K562 (cell line): ENCODE measurements around the gene SLAMF6. TPM values are rescaled to one million over a fixed set of nuclear protein-coding genes. Genes with fewer than 3 reads are reported as not detected.

Experiments used
- ATAC-seq: fragments of 200-7000 bp; cut with Tn5 transposase; 3 replicates; pipeline ENCODE4 v1.9.1; 2020; ENCODE audit warnings: moderate library complexity
- BruUV-seq: library from RNA; stranded (reverse); fragments of 400-500 nt; replicated peaks from 2 replicates; lab custom pipeline; 2021; lab: Mats Ljungman, UMichigan
- CTCF ChIA-PET: fragments of 300-600 bp; formaldehyde crosslinking; extraction: SDS; loops from one replicate; lab custom pipeline; 2021; ENCODE audit warnings: low intra/inter-chr PET ratio; lab: Yijun Ruan, JAX
- POLR2A ChIA-PET: fragments of 300-600, 350-650 bp; sonication (Branson Sonifier 250); formaldehyde crosslinking; extraction: SDS; loops from one replicate; lab custom pipeline; 2021; ENCODE audit warnings: antibody characterized with exemption, inconsistent platforms; lab: Yijun Ruan, JAX
- DNase-seq, 4 experiments: peaks; one replicate each; pipeline versions ENCODE4 v3.0.0 to v3.0.0-alpha.2; 2011 to 2018; ENCODE audit warnings: low spot score in 3 of 4, mixed read lengths in 3 of 4; ENCODE audit errors: extremely low read depth in 1 of 4
- FAIRE-seq: peaks from 2 replicates; lab custom pipeline; 2011; peaks lifted over from hg19 to GRCh38; lab: Jason Lieb, UNC
- H2AFZ ChIP-seq: 2 replicates; pipeline ENCODE4 v1.6.0; 2011; ENCODE audit warnings: low read depth, low read length, control low read depth, inconsistent platforms
- H3K27ac ChIP-seq: fragments of 200-600 bp; 3 replicates; pipeline ENCODE4 v1.8.0; 2011; ENCODE audit warnings: low read depth, mild to moderate bottlenecking, control low read depth, inconsistent platforms, low read length, moderate library complexity, mixed read lengths; ENCODE audit errors: extremely low read depth
- H3K27me3 ChIP-seq, 2 experiments: fragments of 300-600 bp in 1 of 2; 2 replicates in 1 of 2; 3 replicates in 1 of 2; pipeline versions ENCODE4 v1.6.0 to v1.8.0; 2011; ENCODE audit warnings: inconsistent platforms in 2 of 2, low read length in 2 of 2, mild to moderate bottlenecking in 1 of 2, mixed read lengths in 1 of 2, moderate library complexity in 1 of 2; ENCODE audit not compliant: control insufficient read depth in 2 of 2, insufficient read depth in 2 of 2
- H3K36me3 ChIP-seq: fragments of 300-600 bp; 3 replicates; pipeline ENCODE4 v1.8.0; 2011; ENCODE audit warnings: mild to moderate bottlenecking, low read length, inconsistent platforms; ENCODE audit not compliant: control insufficient read depth, insufficient read depth
- H3K4me1 ChIP-seq, 2 experiments: fragments of 200-600 bp in 1 of 2; replicated peaks in 1 of 2; 2 replicates in 1 of 2; 3 replicates in 1 of 2; pipeline versions ENCODE4 v1.5.1 to v1.8.0; 2011; ENCODE audit warnings: inconsistent platforms in 2 of 2, low read length in 2 of 2, mild to moderate bottlenecking in 1 of 2, mixed read lengths in 1 of 2, moderate library complexity in 1 of 2; ENCODE audit not compliant: control insufficient read depth in 2 of 2, insufficient read depth in 2 of 2
- H3K4me2 ChIP-seq: 2 replicates; pipeline ENCODE4 v1.6.1; 2011; ENCODE audit warnings: low read length, control low read depth, inconsistent platforms, mixed read lengths; ENCODE audit not compliant: insufficient read depth
- H3K4me3 ChIP-seq: fragments of 200-600 bp; sonication (generic), shearing (Covaris generic); 2 replicates; pipeline ENCODE4 v1.5.1; 2016; ENCODE audit warnings: control low read depth, inconsistent platforms
- H3K79me2 ChIP-seq: fragments of 200-600 bp; 3 replicates; pipeline ENCODE4 v1.8.0; 2011; ENCODE audit warnings: low read length, inconsistent platforms; ENCODE audit not compliant: control insufficient read depth, insufficient read depth
- H3K9ac ChIP-seq, 2 experiments: 2 replicates each; pipeline versions ENCODE4 v1.6.0 to v1.6.1; 2011; ENCODE audit warnings: low read depth in 2 of 2, low read length in 2 of 2, control low read depth in 1 of 2, inconsistent platforms in 1 of 2, mild to moderate bottlenecking in 1 of 2, mixed read lengths in 1 of 2; ENCODE audit not compliant: insufficient read depth in 1 of 2
- H3K9me1 ChIP-seq: one replicate; pipeline ENCODE4 v1.6.0; 2011; ENCODE audit warnings: inconsistent platforms, mild to moderate bottlenecking, low read length, moderate library complexity; ENCODE audit not compliant: control insufficient read depth, insufficient read depth
- H3K9me3 ChIP-seq: replicated peaks from 2 replicates; pipeline ENCODE4 v1.5.1; 2011; ENCODE audit warnings: low read depth, low read length, inconsistent platforms; ENCODE audit not compliant: control insufficient read depth, insufficient read depth
- H4K20me1 ChIP-seq: replicated peaks from 2 replicates; pipeline ENCODE4 v1.6.1; 2011; ENCODE audit warnings: low read length, inconsistent platforms, mixed read lengths; ENCODE audit not compliant: control insufficient read depth, insufficient read depth
- BACH1 ChIP-seq: fragments of 200-800 bp; sonication (Bioruptor generic); IDR thresholded peaks from 2 replicates; pipeline ENCODE4 v1.6.1; 2016; ENCODE audit warnings: missing genetic modification characterization, missing compliant biosample characterization
- GATAD2A ChIP-seq: fragments of 450-650 bp; IDR thresholded peaks from 2 replicates; pipeline ENCODE4 v1.6.1; 2017
- HDAC6 ChIP-seq: IDR thresholded peaks from 2 replicates; pipeline ENCODE4 v1.6.1; 2012; ENCODE audit warnings: low read depth, mild to moderate bottlenecking, control low read depth, inconsistent platforms, low read length, moderate library complexity
- HMGN3 ChIP-seq: IDR thresholded peaks from 2 replicates; pipeline ENCODE4 v1.6.1; 2011; ENCODE audit warnings: borderline replicate concordance, low read depth, mild to moderate bottlenecking, mixed read lengths, low read length; ENCODE audit not compliant: insufficient read length; ENCODE audit errors: extremely low read depth
- IRF2 ChIP-seq: sonication (generic); formaldehyde crosslinking; IDR thresholded peaks from 2 replicates; pipeline ENCODE4 v1.8.1; 2022; ENCODE audit warnings: mild to moderate bottlenecking, missing genetic modification reagents
- NCOR1 ChIP-seq: fragments of 450-650 bp; IDR thresholded peaks from 2 replicates; pipeline ENCODE4 v1.6.1; 2016; ENCODE audit warnings: mild to moderate bottlenecking, moderate library complexity
- NELFE ChIP-seq: IDR thresholded peaks from 2 replicates; pipeline ENCODE4 v1.6.1; 2011; ENCODE audit warnings: mild to moderate bottlenecking; ENCODE audit not compliant: insufficient read depth, insufficient read length
- PRPF4 ChIP-seq: fragments of 200-400 bp; formaldehyde crosslinking; IDR thresholded peaks from one replicate; pipeline ENCODE4 v1.6.1; 2017; ENCODE audit warnings: low read length, low read depth, mild to moderate bottlenecking; ENCODE audit not compliant: insufficient read depth, poor library complexity, severe bottlenecking
- RFX7 ChIP-seq: fragments of 250-450 bp; sonication (Bioruptor Pico); IDR thresholded peaks from 2 replicates; pipeline ENCODE4 v1.5.1; 2021; ENCODE audit warnings: mild to moderate bottlenecking
- SAFB ChIP-seq: fragments of 200-400 bp; formaldehyde crosslinking; IDR thresholded peaks from 2 replicates; pipeline ENCODE4 v1.6.1; 2017; ENCODE audit warnings: low read depth, low read length, borderline replicate concordance
- TCF7 ChIP-seq: sonication (generic); IDR thresholded peaks from 2 replicates; pipeline ENCODE4 v1.6.1; 2016; ENCODE audit warnings: antibody characterized with exemption, borderline replicate concordance
- XRCC4 ChIP-seq: IDR thresholded peaks from one replicate; pipeline ENCODE4 v1.6.1; 2011; ENCODE audit not compliant: insufficient read depth, insufficient read length; ENCODE audit errors: extremely low read depth
- ZNF12 ChIP-seq: sonication (generic); formaldehyde crosslinking; IDR thresholded peaks from 2 replicates; pipeline ENCODE4 v1.4.0; 2020; ENCODE audit warnings: mild to moderate bottlenecking, missing genetic modification reagents
- ZNF124 ChIP-seq: sonication (generic); formaldehyde crosslinking; IDR thresholded peaks from 2 replicates; pipeline ENCODE4 v1.8.1; 2022; ENCODE audit warnings: missing genetic modification reagents
- ZNF146 ChIP-seq: IDR thresholded peaks from one replicate; pipeline ENCODE4 v1.6.1; 2018; ENCODE audit warnings: missing compliant biosample characterization; ENCODE audit not compliant: unreplicated experiment
- ZNF175 ChIP-seq: fragments of 200-800 bp; sonication (Bioruptor generic); IDR thresholded peaks from 2 replicates; pipeline ENCODE4 v1.6.1; 2016; ENCODE audit warnings: low read depth, mild to moderate bottlenecking, missing genetic modification characterization, missing compliant biosample characterization
- ZNF436 ChIP-seq: fragments of 250-450, 450-650 bp; sonication (Bioruptor Pico); formaldehyde crosslinking; IDR thresholded peaks from 2 replicates; pipeline ENCODE4 v1.7.0; 2020; ENCODE audit warnings: mild to moderate bottlenecking
- ZNF75A ChIP-seq: fragments of 450-650 bp; formaldehyde crosslinking; IDR thresholded peaks from 2 replicates; pipeline ENCODE4 v1.4.0; 2020; ENCODE audit warnings: mild to moderate bottlenecking
- ZNF79 ChIP-seq: fragments of 250-450 bp; sonication (Bioruptor Pico); IDR thresholded peaks from 2 replicates; pipeline ENCODE4 v1.4.0; 2020; ENCODE audit warnings: low read depth, mild to moderate bottlenecking, moderate library complexity
- in situ Hi-C: fragments of 300-500 bp; cut with MboI; formaldehyde crosslinking; loops from 4 replicates; pipeline ENCODE4 v1.15.0; 2018; ENCODE audit warnings: inconsistent platforms, mixed read lengths
- intact Hi-C: fragments of 100-400 bp; cut with micrococcal nuclease; formaldehyde crosslinking; loops from 2 replicates; pipeline ENCODE4 v1.14.2; 2022
- polyA plus RNA-seq, 8 experiments: library from polyadenylated mRNA; depleted of rRNA in 4 of 8; stranded (reverse) in 5 of 8; unstranded in 3 of 8; fragments of >200 nt; fragmentation: Nextera tagmentation in 2 of 8; fragmentation: Illumina TruSeq in 1 of 8; extraction: Ambion mirVana in 2 of 8; extraction: Trizol in 1 of 8; gene quantifications; 2 replicates each; pipeline versions ENCODE4 v1.2.1 to v1.2.3, GENCODE V29; 2011 to 2014; ENCODE audit warnings: inconsistent platforms in 1 of 8, missing spikeins in 1 of 8
- total RNA-seq, 7 experiments: library from RNA; depleted of rRNA in 6 of 7; stranded (reverse); fragments of >200 nt in 6 of 7; fragmentation: Illumina TruSeq in 2 of 7; extraction: Trizol in 2 of 7; gene quantifications; 2 replicates each; pipeline versions ENCODE4 v1.2.1 to v1.2.3, GENCODE V29; 2011 to 2021; ENCODE audit warnings: low replicate concordance in 1 of 7

The SLAMF6 gene
- total and polyA plus RNA-seq, 9 of the 15 experiments (the other 6 are each of a cell fraction or from before 2014, with no cell fraction given): 0.56 to 4.8 (median 1.1) TPM

GRCh38 chr1:160560806-160561205 is 37.8 kb upstream of the SLAMF6 start:
- CTCF ChIA-PET: no interaction called here
- Histone ChIP-seq H3K4me2 (no peak overlapping the region), H3K36me3 (no peaks in the 10 kb centered on the region; the same call in 2 of the 3 replicates), H3K79me2 (no peaks in the 10 kb centered on the region), H3K9me3 (no peaks in the 10 kb centered on the region), H3K4me3 (no peak overlapping the region), H3K27me3 (no peaks in the 10 kb centered on the region), H2AFZ (no peak overlapping the region), H4K20me1 (no peaks in the 10 kb centered on the region), H3K4me1 (peaks cover 8 to 15% of the 10 kb centered on the region in 2 experiments), H3K9ac (no peak overlapping the region), H3K9me1 (no peaks in the 10 kb centered on the region), H3K27ac (no peak overlapping the region)
- ATAC-seq (no peak), DNase-seq (no peak), FAIRE-seq (no peak)
- BruUV-seq: no TSS peak
- intact Hi-C loops: no loop called here
- no peak for TF ChIP-seq NELFE
- no peak for TF ChIP-seq BACH1 (tag)
- no peak for TF ChIP-seq ZNF124
- no peak for TF ChIP-seq ZNF175 (CRISPR knock-in tag)
- no peak for TF ChIP-seq TCF7
- no peak for TF ChIP-seq RFX7
- TF ChIP-seq ZNF12 (CRISPR knock-in tag): no peak
- TF ChIP-seq HDAC6: no peak
- no peak for TF ChIP-seq HMGN3
- no peak for TF ChIP-seq PRPF4
- no peak for TF ChIP-seq IRF2 (CRISPR knock-in tag)
- TF ChIP-seq ZNF146: no peak
- TF ChIP-seq GATAD2A: no peak
- TF ChIP-seq ZNF436 (CRISPR knock-in tag): no peak
- no peak for TF ChIP-seq NCOR1
- TF ChIP-seq SAFB: no peak
- TF ChIP-seq XRCC4: no peak
- no peak for TF ChIP-seq ZNF75A (CRISPR knock-in tag)
- no peak for TF ChIP-seq ZNF79
- in situ Hi-C loops: no loop called here
- POLR2A ChIA-PET: interaction anchor here (0.6 to 1.1 kb wide), 2 partner anchors 16 to 30 kb away, joined by 4 to 5 read pairs; no protein-coding TSS in a partner anchor
